GM18909 (cell line): Measurements from ENCODE around the gene RAB35.
A peak's percentile ranks its signal among the peaks of the same experiment; 100 is the strongest.

Experiments used
- ATAC-seq: cut with Tn5 transposase; IDR thresholded peaks from one replicate; pipeline ENCODE4 v1.9.1; 2021; ENCODE audit warnings: mild to moderate bottlenecking; ENCODE audit not compliant: unreplicated experiment, poor library complexity

Gene RAB35

GRCh38 chr12:120110550-120111501, 5.7 kb downstream of the RAB35 start:
- ATAC-seq: peak; percentile 69

GRCh38 chr12:120109570-120110267, 6.8 kb downstream of the RAB35 start:
- ATAC-seq: no peak

GRCh38 chr12:120106151-120106550, 10.4 kb downstream of the RAB35 start:
- ATAC-seq: no peak

- no peak for ATAC-seq
Observed at GRCh38 chr12:120103371-120103770, 13.2 kb downstream of the RAB35 start.

- ATAC-seq: no peak
Observed at GRCh38 chr12:120103044-120103338, 13.6 kb downstream of the RAB35 start.

- ATAC-seq: no peak
Observed at GRCh38 chr12:120102189-120103043, 14.1 kb downstream of the RAB35 start.

- ATAC-seq: no peak
Observed at GRCh38 chr12:120101617-120102016, 14.9 kb downstream of the RAB35 start.

GRCh38 chr12:120101182-120101581, 15.4 kb downstream of the RAB35 start:
- no peak for ATAC-seq

- no peak for ATAC-seq
Observed at GRCh38 chr12:120100630-120101029, 15.9 kb downstream of the RAB35 start.

- no peak for ATAC-seq
Observed at GRCh38 chr12:120099738-120100137, 16.8 kb downstream of the RAB35 start.

GRCh38 chr12:120098756-120099470, 17.6 kb downstream of the RAB35 start:
- ATAC-seq: no peak

GRCh38 chr12:120096671-120097202, 19.8 kb downstream of the RAB35 start:
- no peak for ATAC-seq

- ATAC-seq: no peak
Observed at GRCh38 chr12:120095736-120096135, 20.8 kb downstream of the RAB35 start.

GRCh38 chr12:120095331-120095730, 21.2 kb downstream of the RAB35 start:
- ATAC-seq: no peak

- ATAC-seq: no peak
Observed at GRCh38 chr12:120094485-120094884, 22.1 kb downstream of the RAB35 start.

GRCh38 chr12:120093592-120094355, 22.8 kb downstream of the RAB35 start:
- ATAC-seq: no peak

- ATAC-seq: no peak
Observed at GRCh38 chr12:120093336-120093591, 23.3 kb downstream of the RAB35 start.

- ATAC-seq: no peak
Observed at GRCh38 chr12:120092551-120093335, 23.8 kb downstream of the RAB35 start.
